Calu3 (cell line): ENCODE results near the gene NKD2. TPM values are rescaled to one million over a fixed set of nuclear protein-coding genes. Genes with fewer than 3 reads are reported as not detected.

ENCODE experiments used
- BruUV-seq: library from RNA; stranded (reverse); fragments of 400-500 nt; replicated peaks from 2 replicates; lab custom pipeline; 2021; lab: Mats Ljungman, UMichigan
- CTCF ChIA-PET: fragments of 300-600 bp; sonication (Branson Sonifier 250); formaldehyde crosslinking; loops from one replicate; lab custom pipeline; 2022; ENCODE audit warnings: antibody characterized with exemption; lab: Charles Lee
- DNase-seq: peaks from one replicate; pipeline ENCODE4 v3.0.0; 2022
- H3K27ac Mint-ChIP-seq: one replicate; pipeline ENCODE4 v1.8.0; 2022; ENCODE audit warnings: mixed read lengths; ENCODE audit not compliant: unreplicated experiment
- H3K27me3 Mint-ChIP-seq: one replicate; pipeline ENCODE4 v1.8.0; 2022; ENCODE audit warnings: mixed read lengths; ENCODE audit not compliant: unreplicated experiment
- H3K36me3 Mint-ChIP-seq: one replicate; pipeline ENCODE4 v1.8.0; 2022; ENCODE audit warnings: mild to moderate bottlenecking, moderate library complexity, mixed read lengths; ENCODE audit not compliant: insufficient read depth, unreplicated experiment
- H3K4me1 Mint-ChIP-seq: one replicate; pipeline ENCODE4 v1.8.0; 2022; ENCODE audit warnings: mild to moderate bottlenecking, low read depth, mixed read lengths; ENCODE audit not compliant: unreplicated experiment
- H3K4me3 Mint-ChIP-seq: one replicate; pipeline ENCODE4 v1.8.0; 2022; ENCODE audit warnings: mild to moderate bottlenecking, low read depth, moderate library complexity, mixed read lengths; ENCODE audit not compliant: unreplicated experiment
- H3K9me3 Mint-ChIP-seq: one replicate; pipeline ENCODE4 v1.8.0; 2022; ENCODE audit warnings: low read depth, mixed read lengths; ENCODE audit not compliant: unreplicated experiment
- CTCF ChIP-seq: fragments of 200-600 bp; IDR thresholded peaks from one replicate; pipeline ENCODE4 v1.8.0; 2022; ENCODE audit warnings: antibody characterized with exemption; ENCODE audit not compliant: unreplicated experiment
- intact Hi-C: fragments of 100-400 bp; cut with micrococcal nuclease; formaldehyde crosslinking; loops from one replicate; pipeline ENCODE4 v1.10.0; 2022; ENCODE audit not compliant: unreplicated experiment
- total RNA-seq: library from RNA; stranded (reverse); gene quantifications from 2 replicates; pipeline ENCODE4 v1.2.3, GENCODE V29; 2022

The NKD2 gene
- total RNA-seq, 1 experiment from 2014 or later = 0.47 TPM

- Mint-ChIP-seq H3K36me3 (no peaks in the 10 kb centered on the region), H3K27me3 (peaks cover 41% of the 10 kb centered on the region), H3K4me3 (no peak overlapping the region), H3K4me1 (no peaks in the 10 kb centered on the region), H3K27ac (no peak overlapping the region), H3K9me3 (no peaks in the 10 kb centered on the region)
- CTCF ChIA-PET = no interaction called here
- TF ChIP-seq CTCF = no peak
- intact Hi-C loops = no loop called here
- BruUV-seq = no TSS peak
- DNase-seq = no peak
Measured at GRCh38 chr5:1017056-1017455, 8.5 kb downstream of the NKD2 start.

DNA sequence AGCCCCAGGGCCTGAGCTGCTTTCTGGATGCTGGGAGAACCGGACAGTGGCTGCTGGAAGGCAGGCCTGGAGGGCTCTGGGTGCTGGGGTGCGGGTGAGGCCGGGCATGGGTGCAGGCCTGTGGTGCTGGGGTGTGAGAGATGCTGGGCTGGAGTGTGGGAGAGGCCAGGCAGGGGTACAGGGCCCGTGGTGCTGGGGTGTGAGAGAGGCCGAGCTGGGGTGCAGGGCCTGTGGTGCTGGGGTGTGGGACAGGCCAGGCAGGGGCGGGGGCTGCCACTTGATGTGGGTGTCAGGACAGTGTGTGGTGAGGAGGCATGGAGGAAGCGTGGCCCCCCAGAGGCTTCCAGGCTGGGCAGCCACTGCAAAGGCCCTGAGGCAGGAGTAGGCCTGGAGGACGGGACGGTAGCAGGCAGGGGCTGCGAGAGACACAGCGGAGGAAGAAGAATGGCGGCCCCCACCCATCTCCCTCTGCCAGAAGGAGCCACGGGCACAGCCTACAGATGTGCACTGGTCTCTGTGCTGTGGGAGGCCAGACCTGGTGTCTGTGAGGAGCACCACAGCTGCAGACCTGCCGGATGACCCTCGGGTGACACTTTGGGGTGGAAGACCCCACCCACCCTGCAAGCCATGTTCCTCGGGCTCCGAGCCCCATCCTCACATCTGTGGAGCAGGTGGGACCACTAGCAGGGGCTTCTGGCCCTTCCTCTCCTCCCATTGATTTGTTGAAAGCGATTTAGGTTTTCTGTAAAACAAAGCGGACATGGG, 9.3 kb downstream of the NKD2 start:
- no peak for TF ChIP-seq CTCF
- H3K9me3 Mint-ChIP-seq = no peaks in the 10 kb centered on the region
- no peaks in the 10 kb centered on the region for H3K4me1 Mint-ChIP-seq
- H3K4me3 Mint-ChIP-seq = no peak overlapping the region
- CTCF ChIA-PET = interaction anchor here (0.7 kb wide), 1 partner anchor 149 kb away, joined by 3 read pairs; no protein-coding TSS in a partner anchor
- DNase-seq = no peak
- no TSS peak for BruUV-seq
- H3K27ac Mint-ChIP-seq = no peak overlapping the region
- H3K36me3 Mint-ChIP-seq = no peaks in the 10 kb centered on the region
- intact Hi-C loops = no loop called here
- peaks cover 33% of the 10 kb centered on the region for H3K27me3 Mint-ChIP-seq

- H3K9me3 Mint-ChIP-seq = no peaks in the 10 kb centered on the region
- DNase-seq = no peak
- TF ChIP-seq CTCF = no peak
- intact Hi-C loops = no loop called here
- CTCF ChIA-PET = interaction anchor here (0.7 kb wide), 1 partner anchor 149 kb away, joined by 3 read pairs; no protein-coding TSS in a partner anchor
- peaks cover 26% of the 10 kb centered on the region for H3K27me3 Mint-ChIP-seq
- H3K4me3 Mint-ChIP-seq = no peak overlapping the region
- no TSS peak for BruUV-seq
- no peaks in the 10 kb centered on the region for H3K36me3 Mint-ChIP-seq
- no peak overlapping the region for H3K27ac Mint-ChIP-seq
- no peaks in the 10 kb centered on the region for H3K4me1 Mint-ChIP-seq
Measured at GRCh38 chr5:1018596-1018995, 10.0 kb downstream of the NKD2 start.

GRCh38 chr5:1019001-1019905, 10.7 kb downstream of the NKD2 start:
- DNase-seq = no peak
- Mint-ChIP-seq H3K36me3 (no peaks in the 10 kb centered on the region), H3K4me1 (no peaks in the 10 kb centered on the region), H3K4me3 (no peak overlapping the region), H3K9me3 (no peaks in the 10 kb centered on the region), H3K27ac (no peak overlapping the region), H3K27me3 (peaks cover 26% of the 10 kb centered on the region)
- CTCF ChIA-PET = no interaction called here
- BruUV-seq = no TSS peak
- intact Hi-C loops = no loop called here
- TF ChIP-seq CTCF = no peak
